ENCODE data around the gene TMEM184A. TPM values are rescaled to one million over a fixed set of nuclear protein-coding genes. Genes with fewer than 3 reads are reported as not detected.

The TMEM184A gene
- total RNA-seq, 1 donor: not detected

DNA sequence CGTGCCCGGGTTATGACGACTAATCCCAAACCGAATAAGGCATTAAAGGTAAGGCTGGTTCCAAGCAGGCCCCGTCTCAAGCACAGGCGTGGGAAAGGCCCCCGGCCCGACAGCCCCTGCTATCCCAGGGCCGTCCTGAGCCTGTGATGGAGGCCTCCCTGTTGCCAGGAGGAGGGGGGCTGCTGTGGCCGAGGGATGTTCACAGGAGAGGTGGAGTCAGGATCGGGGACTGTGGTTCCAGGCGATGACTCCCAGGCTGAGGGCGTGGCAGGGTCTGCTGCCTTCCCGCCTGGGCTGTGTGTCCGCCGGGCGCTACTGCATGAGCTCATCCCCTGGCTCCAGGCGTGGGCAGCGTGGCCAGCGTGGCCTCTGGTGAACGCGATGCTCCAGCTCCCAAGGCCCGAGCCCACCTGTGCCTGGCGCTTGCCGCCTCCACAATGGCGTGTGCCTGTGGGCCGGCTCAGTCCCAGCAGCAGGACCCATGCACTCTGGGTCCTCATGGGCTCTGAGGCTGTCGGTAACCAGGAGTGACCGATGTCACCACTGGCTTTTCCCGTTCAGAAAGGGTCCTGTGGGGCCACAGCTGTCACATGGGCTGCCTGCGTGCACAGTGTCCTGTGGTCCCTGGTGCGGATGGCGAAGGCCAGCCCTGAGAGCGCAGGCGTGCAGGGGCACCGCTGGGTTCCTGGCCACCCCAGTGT, 16.7 kb downstream of the TMEM184A start:
- H3K4me3 ChIP-seq (ENCODE audit: low read depth, low read length): peak overlapping the region; percentile 64
- TF ChIP-seq, protein P1, sequence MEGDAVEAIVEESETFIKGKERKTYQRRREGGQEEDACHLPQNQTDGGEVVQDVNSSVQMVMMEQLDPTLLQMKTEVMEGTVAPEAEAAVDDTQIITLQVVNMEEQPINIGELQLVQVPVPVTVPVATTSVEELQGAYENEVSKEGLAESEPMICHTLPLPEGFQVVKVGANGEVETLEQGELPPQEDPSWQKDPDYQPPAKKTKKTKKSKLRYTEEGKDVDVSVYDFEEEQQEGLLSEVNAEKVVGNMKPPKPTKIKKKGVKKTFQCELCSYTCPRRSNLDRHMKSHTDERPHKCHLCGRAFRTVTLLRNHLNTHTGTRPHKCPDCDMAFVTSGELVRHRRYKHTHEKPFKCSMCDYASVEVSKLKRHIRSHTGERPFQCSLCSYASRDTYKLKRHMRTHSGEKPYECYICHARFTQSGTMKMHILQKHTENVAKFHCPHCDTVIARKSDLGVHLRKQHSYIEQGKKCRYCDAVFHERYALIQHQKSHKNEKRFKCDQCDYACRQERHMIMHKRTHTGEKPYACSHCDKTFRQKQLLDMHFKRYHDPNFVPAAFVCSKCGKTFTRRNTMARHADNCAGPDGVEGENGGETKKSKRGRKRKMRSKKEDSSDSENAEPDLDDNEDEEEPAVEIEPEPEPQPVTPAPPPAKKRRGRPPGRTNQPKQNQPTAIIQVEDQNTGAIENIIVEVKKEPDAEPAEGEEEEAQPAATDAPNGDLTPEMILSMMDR (IDR thresholded peaks at IDR 0.05; ENCODE audit: insufficient read depth, low read length): no peak
- DNase-seq (ENCODE audit: low read depth): peak; percentile 40

DNA sequence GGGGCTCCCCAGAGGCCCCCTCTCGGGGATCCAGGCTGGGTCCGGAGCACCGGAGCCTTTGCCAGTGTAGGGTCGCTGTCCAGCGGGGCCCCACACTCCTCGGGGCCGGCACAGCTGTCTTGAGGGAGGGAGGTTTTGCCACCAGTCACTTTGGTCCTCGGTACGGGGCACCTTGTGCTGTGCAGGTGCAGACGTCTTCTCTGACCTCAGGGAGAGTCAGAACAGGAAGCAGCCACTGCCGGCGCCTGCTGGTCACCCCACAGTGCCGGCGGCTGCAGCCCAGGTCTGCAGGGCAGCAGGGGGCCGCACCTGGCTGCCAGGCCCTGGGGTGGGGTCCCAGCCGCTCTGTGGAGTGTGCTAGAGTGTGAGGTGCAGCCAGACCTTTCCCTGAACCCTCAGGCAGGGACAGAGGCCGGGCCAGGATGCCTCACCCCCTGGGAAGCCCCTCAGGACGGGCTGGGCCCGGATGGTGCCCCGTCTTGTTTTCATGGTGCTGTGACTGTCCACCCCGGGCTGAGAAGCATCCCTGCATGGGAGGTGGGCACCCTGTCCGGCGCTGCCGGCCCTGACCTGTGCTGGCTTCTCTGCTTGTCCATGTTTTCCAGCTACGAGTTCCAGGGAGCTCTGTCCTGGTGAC, 17.3 kb downstream of the TMEM184A start:
- H3K4me3 ChIP-seq (ENCODE audit: low read depth, low read length): peak overlapping the region; percentile 64
- no peak for DNase-seq (ENCODE audit: low read depth)
- TF ChIP-seq, protein P1 (IDR thresholded peaks at IDR 0.05; ENCODE audit: insufficient read depth, low read length): no peak

DNA sequence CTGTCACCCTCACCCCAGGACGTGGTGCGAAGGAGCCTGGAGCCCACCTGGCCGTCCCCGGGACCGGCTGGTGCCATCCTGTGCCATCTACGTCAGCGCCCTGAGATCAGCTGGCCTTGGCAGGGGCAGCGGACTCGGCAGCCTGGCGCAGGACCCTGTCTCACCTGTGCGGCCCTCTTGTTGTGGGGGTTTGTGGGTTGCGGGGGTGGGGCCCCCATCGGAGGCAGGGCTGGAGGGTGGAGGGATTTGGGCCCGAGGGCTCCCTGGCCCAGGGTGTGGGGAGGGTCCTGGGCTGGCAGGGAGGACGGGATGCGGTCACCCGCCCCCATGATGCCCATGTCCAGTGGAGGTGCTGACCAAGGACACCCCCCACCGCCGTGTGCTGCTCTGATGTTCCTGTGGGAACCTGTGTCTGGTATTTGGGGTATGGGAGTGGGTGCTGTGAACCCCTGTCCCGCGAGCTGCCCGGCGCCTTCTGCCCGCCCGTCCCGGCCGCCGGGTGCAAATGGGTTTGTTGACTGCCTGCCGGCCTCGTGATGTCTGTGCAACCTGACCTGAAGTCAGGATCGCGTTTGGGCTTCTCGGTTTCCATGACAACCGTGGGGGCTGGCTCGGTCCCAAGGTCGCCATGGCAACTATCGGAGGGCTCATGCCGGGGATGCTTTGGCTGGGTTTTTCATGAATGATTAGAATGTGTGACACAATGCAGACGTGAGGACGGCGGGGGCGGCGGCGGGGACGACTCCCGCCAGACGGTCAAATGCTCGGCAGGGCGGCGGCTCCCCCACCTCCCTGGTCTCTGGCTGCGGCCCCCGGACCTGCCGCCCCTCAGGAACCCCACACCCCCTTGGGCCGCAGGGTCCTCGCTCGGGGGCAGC, 18.2 kb downstream of the TMEM184A start:
- DNase-seq (ENCODE audit: low read depth): peak; percentile 99
- peak overlapping the region; percentile 70 for H3K4me3 ChIP-seq (ENCODE audit: low read depth, low read length)
- TF ChIP-seq, protein P1 (IDR thresholded peaks at IDR 0.05; ENCODE audit: insufficient read depth, low read length): no peak

DNA sequence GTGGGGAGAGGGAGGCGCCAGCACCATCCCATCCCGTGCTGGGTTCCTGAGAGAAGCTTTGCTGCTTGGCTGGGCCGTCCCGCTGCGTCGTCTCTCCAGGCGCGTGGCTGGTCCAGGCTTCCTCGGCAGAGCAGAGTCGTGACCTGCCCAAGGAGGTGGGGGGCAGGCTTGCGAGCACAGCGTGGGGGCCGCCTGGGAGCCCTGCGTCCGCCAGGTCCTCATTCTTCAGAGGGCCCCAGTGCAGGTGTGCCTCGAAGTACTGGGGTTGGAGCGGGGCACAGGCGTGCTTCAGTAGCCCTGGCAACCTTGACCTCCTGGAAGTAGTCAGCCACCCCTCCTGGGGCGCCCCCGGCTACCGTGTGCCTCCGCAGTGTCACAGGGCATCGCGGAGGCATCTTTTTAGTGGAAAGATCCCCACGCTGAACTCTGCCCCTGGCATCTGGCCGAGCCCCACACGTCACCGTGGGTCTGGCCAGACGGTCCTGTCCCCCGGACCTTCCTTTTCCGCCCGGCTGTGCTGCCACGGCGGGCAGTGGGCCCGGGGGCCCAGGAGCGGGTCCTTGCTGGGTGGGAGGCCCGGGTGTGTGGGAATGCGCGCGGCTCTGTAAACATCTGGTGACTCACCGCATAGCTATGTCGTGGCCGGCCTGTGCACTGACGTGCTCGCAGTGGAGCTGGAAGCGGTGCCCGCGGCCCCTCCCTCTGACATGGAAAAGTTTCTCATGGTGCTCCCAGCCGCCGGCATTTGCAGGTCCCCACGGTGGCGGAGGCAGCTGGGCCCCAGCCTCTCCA, 19.1 kb downstream of the TMEM184A start:
- TF ChIP-seq, protein P1 (IDR thresholded peaks at IDR 0.05; ENCODE audit: insufficient read depth, low read length): no peak
- DNase-seq (ENCODE audit: low read depth): peak; percentile 99

DNA sequence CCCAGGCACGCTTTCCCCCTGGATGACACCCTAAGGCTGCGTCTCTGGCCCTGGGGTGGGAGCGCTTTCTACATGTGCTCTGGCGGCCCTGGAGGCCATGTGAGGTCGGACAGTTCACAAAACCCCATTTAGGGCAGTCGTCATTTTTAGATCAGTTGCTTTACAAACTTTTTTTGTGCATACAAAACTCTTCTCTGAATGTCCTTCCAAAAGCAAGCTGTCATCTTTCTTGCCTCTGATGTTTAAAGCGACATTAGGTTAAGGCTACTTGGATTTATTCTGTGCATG, 19.6 kb downstream of the TMEM184A start:
- no peak overlapping the region for H3K4me3 ChIP-seq (ENCODE audit: low read depth, low read length)
- no peak for DNase-seq (ENCODE audit: low read depth)
- TF ChIP-seq, protein P1 (IDR thresholded peaks at IDR 0.05; ENCODE audit: insufficient read depth, low read length): no peak

More for the DNA sequence above, 19.1 kb downstream of the TMEM184A start:
- H3K4me3 ChIP-seq (ENCODE audit: low read depth, low read length): peak overlapping the region; percentile 70
